LNCaP clone FGC (cell line): ENCODE data around the gene FAT1.

ENCODE experiments used
- DNase-seq: peaks from one replicate; pipeline ENCODE4 v3.0.0-alpha.2; 2011; ENCODE audit warnings: low read depth
- H3K4me3 ChIP-seq: 2 replicates; pipeline ENCODE4 v1.5.1; 2011; ENCODE audit warnings: mild to moderate bottlenecking, low read depth, low read length, control low read depth
- CTCF ChIP-seq: IDR thresholded peaks from 2 replicates; pipeline ENCODE4 v1.5.1; 2012; ENCODE audit warnings: mild to moderate bottlenecking; ENCODE audit not compliant: control insufficient read depth, insufficient read depth; ENCODE audit errors: extremely low read depth

The FAT1 gene

GRCh38 chr4:186752325-186752724 is 28.7 kb upstream of the FAT1 start:
- TF ChIP-seq CTCF: no peak
- DNase-seq: no peak
- H3K4me3 ChIP-seq: no peak overlapping the region

- TF ChIP-seq CTCF: no peak
Measured at GRCh38 chr4:186749611-186750281, 26.1 kb upstream of the FAT1 start.

GRCh38 chr4:186746581-186746980 is 22.9 kb upstream of the FAT1 start:
- H3K4me3 ChIP-seq: no peak overlapping the region
- TF ChIP-seq CTCF: no peak
- no peak for DNase-seq

More at GRCh38 chr4:186749611-186750281, 26.1 kb upstream of the FAT1 start:
- no peak overlapping the region for H3K4me3 ChIP-seq
- no peak for DNase-seq

- no peak for TF ChIP-seq CTCF
- no peak overlapping the region for H3K4me3 ChIP-seq
- no peak for DNase-seq
Measured at GRCh38 chr4:186743261-186743660, 19.6 kb upstream of the FAT1 start.

GRCh38 chr4:186740822-186741221 is 17.2 kb upstream of the FAT1 start:
- no peak for DNase-seq
- no peak for TF ChIP-seq CTCF
- no peak overlapping the region for H3K4me3 ChIP-seq

GRCh38 chr4:186739802-186740434 is 16.3 kb upstream of the FAT1 start:
- no peak for TF ChIP-seq CTCF
- no peak overlapping the region for H3K4me3 ChIP-seq
- DNase-seq: no peak

- no peak for TF ChIP-seq CTCF
Measured at GRCh38 chr4:186739317-186739716, 15.7 kb upstream of the FAT1 start.

More at GRCh38 chr4:186739317-186739716, 15.7 kb upstream of the FAT1 start:
- DNase-seq: no peak
- H3K4me3 ChIP-seq: no peak overlapping the region
